Loucy (cell line): Measurements from ENCODE around the gene LMNTD2.
A peak's percentile ranks its signal among the peaks of the same experiment; 100 is the strongest.

Source experiments
- H2AFZ ChIP-seq: fragments of 200-600 bp; sonication (generic); 2 replicates; pipeline ENCODE4 v1.6.0; 2016; ENCODE audit warnings: antibody characterized with exemption, mild to moderate bottlenecking, low read length, moderate library complexity
- H3F3A ChIP-seq: fragments of 200-600 bp; 2 replicates; pipeline ENCODE4 v1.6.0; 2016; ENCODE audit warnings: antibody characterized with exemption, low read depth, mild to moderate bottlenecking
- H3K27me3 ChIP-seq: fragments of 200-600 bp; sonication (generic); 2 replicates; pipeline ENCODE4 v1.6.1; 2014; ENCODE audit warnings: low read length, mild to moderate bottlenecking; ENCODE audit not compliant: insufficient read depth, poor library complexity, severe bottlenecking
- H3K36me3 ChIP-seq: fragments of 200-600 bp; sonication (generic); 2 replicates; pipeline ENCODE4 v1.6.1; 2016; ENCODE audit warnings: low read length; ENCODE audit not compliant: insufficient read depth
- H3K4me1 ChIP-seq: fragments of 200-600 bp; sonication (generic); 2 replicates; pipeline ENCODE4 v1.5.1; 2014; ENCODE audit warnings: low read length, mild to moderate bottlenecking; ENCODE audit not compliant: insufficient read depth, poor library complexity, severe bottlenecking
- H3K4me2 ChIP-seq: fragments of 200-600 bp; sonication (generic); 2 replicates; pipeline ENCODE4 v1.6.0; 2014; ENCODE audit warnings: antibody characterized with exemption, low read length, low read depth, mild to moderate bottlenecking; ENCODE audit not compliant: poor library complexity, severe bottlenecking
- H3K4me3 ChIP-seq: fragments of 200-600 bp; sonication (generic); 2 replicates; pipeline ENCODE4 v1.5.1; 2014; ENCODE audit warnings: low read length, mild to moderate bottlenecking, mixed read lengths; ENCODE audit not compliant: poor library complexity, severe bottlenecking
- H3K79me2 ChIP-seq: fragments of 200-600 bp; sonication (generic); 2 replicates; pipeline ENCODE4 v1.6.1; 2014; ENCODE audit warnings: low read length; ENCODE audit not compliant: insufficient read depth
- H3K9ac ChIP-seq: fragments of 200-600 bp; sonication (generic); 2 replicates; pipeline ENCODE4 v1.6.0; 2014; ENCODE audit warnings: mild to moderate bottlenecking, low read depth, low read length, moderate library complexity; ENCODE audit not compliant: poor library complexity, severe bottlenecking
- H3K9me2 ChIP-seq: fragments of 200-600 bp; sonication (generic); replicated peaks from 2 replicates; pipeline ENCODE4 v1.6.1; 2016; ENCODE audit warnings: low read depth, low read length, mixed read lengths
- H3K9me3 ChIP-seq: fragments of 200-600 bp; sonication (generic); 2 replicates; pipeline ENCODE4 v1.6.1; 2014; ENCODE audit warnings: mild to moderate bottlenecking, antibody characterized with exemption, low read length, low read depth; ENCODE audit not compliant: insufficient read depth
- H4K20me1 ChIP-seq: fragments of 200-600 bp; sonication (generic); 2 replicates; pipeline ENCODE4 v1.6.0; 2014; ENCODE audit warnings: antibody characterized with exemption, low read length, mild to moderate bottlenecking; ENCODE audit not compliant: insufficient read depth, poor library complexity, severe bottlenecking
- EZH2phosphoT487 ChIP-seq: fragments of 200-600 bp; IDR thresholded peaks from 2 replicates; pipeline ENCODE4 v1.6.1; 2018; ENCODE audit warnings: antibody characterized with exemption, mild to moderate bottlenecking, moderate library complexity, borderline replicate concordance
- TF ChIP-seq, protein P1 (sequence below): fragments of 200-600 bp; sonication (generic); conservative IDR thresholded peaks from 2 replicates; pipeline ENCODE4 v1.5.1; 2014; ENCODE audit warnings: mild to moderate bottlenecking, antibody characterized with exemption, low read length

LMNTD2 gene

GRCh38 chr11:554428-555226, 5.9 kb downstream of the LMNTD2 start:
- Histone ChIP-seq H3K4me2 (peak overlapping the region; percentile 86), H4K20me1 (no peaks in the 10 kb centered on the region), H3K36me3 (no peaks in the 10 kb centered on the region), H3K9ac (peak overlapping the region; percentile 58), H2AFZ (peak overlapping the region; percentile 83; the same call in 1 of the 2 replicates), H3K79me2 (no peaks in the 10 kb centered on the region), H3K9me2 (no peaks in the 10 kb centered on the region), H3K4me3 (peak overlapping the region; percentile 69), H3K4me1 (peaks cover 7% of the 10 kb centered on the region), H3K9me3 (no peaks in the 10 kb centered on the region), H3F3A (no peaks in the 10 kb centered on the region), H3K27me3 (no peaks in the 10 kb centered on the region)
- TF ChIP-seq, protein P1, sequence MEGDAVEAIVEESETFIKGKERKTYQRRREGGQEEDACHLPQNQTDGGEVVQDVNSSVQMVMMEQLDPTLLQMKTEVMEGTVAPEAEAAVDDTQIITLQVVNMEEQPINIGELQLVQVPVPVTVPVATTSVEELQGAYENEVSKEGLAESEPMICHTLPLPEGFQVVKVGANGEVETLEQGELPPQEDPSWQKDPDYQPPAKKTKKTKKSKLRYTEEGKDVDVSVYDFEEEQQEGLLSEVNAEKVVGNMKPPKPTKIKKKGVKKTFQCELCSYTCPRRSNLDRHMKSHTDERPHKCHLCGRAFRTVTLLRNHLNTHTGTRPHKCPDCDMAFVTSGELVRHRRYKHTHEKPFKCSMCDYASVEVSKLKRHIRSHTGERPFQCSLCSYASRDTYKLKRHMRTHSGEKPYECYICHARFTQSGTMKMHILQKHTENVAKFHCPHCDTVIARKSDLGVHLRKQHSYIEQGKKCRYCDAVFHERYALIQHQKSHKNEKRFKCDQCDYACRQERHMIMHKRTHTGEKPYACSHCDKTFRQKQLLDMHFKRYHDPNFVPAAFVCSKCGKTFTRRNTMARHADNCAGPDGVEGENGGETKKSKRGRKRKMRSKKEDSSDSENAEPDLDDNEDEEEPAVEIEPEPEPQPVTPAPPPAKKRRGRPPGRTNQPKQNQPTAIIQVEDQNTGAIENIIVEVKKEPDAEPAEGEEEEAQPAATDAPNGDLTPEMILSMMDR = peak; percentile 52
- no peak for TF ChIP-seq EZH2phosphoT487

- Histone ChIP-seq H3K9me3 (no peaks in the 10 kb centered on the region), H3K36me3 (no peaks in the 10 kb centered on the region), H3K4me3 (no peak overlapping the region), H3K4me1 (peaks cover 7% of the 10 kb centered on the region), H3K79me2 (no peaks in the 10 kb centered on the region), H3K4me2 (peak overlapping the region; percentile 86), H3F3A (no peaks in the 10 kb centered on the region), H3K9me2 (no peaks in the 10 kb centered on the region), H2AFZ (no peak overlapping the region), H4K20me1 (no peaks in the 10 kb centered on the region), H3K27me3 (no peaks in the 10 kb centered on the region), H3K9ac (peak overlapping the region; percentile 58)
- no peak for TF ChIP-seq EZH2phosphoT487
- TF ChIP-seq, protein P1 = no peak
Observed at GRCh38 chr11:553988-554340, 6.6 kb downstream of the LMNTD2 start.

DNA sequence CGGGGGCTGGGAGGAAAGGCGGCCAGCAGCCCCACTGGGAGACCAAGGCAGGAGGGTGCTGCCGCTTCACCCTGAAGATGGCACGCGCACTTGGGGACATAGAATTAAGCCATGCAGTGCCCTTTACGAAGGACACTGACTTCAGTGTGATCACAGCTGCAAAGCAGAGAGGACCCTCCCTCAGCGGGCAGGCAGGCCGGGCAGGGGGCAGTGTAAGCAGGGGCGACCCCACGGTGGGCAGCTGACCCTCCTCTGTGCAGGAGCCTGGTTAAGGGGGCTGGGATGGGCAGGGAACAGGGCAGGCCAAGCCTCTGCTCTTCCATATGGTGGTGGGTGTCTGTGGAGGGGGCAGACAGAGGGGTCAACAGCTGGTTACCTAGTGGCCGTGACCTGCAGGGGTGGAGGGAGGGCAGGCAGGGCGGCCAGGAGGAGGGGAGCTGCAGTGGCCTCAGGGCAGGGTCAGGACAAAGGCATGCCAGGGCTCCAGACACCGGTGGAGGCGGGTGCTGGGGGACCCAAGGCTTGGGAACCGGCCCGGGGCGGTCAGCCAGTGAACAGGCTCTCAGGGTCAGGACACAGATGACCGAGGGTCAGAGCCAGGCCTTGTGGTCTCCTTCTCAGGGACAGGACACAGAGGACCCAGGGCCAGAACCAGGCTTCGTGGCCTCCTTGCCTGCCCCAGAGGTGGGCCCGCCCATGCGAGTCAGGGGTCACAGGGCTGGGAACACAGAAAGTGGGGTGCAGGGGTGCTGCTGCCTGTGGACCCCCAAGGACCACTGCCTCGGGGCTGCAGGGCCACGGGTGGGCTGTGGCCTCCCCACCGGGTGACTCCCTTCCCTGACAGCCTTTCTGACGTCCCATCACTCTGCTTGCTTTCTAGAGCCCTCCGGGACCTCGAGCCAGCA, 7.2 kb downstream of the LMNTD2 start:
- Histone ChIP-seq H3K4me3 (no peak overlapping the region), H3K4me1 (peaks cover 7% of the 10 kb centered on the region), H3K9me2 (no peaks in the 10 kb centered on the region), H3K4me2 (no peak overlapping the region), H3K9me3 (no peaks in the 10 kb centered on the region), H3K79me2 (no peaks in the 10 kb centered on the region), H2AFZ (no peak overlapping the region), H3K27me3 (no peaks in the 10 kb centered on the region), H4K20me1 (no peaks in the 10 kb centered on the region), H3K9ac (no peak overlapping the region), H3F3A (no peaks in the 10 kb centered on the region), H3K36me3 (no peaks in the 10 kb centered on the region)
- TF ChIP-seq, protein P1 = no peak
- no peak for TF ChIP-seq EZH2phosphoT487
